ENCODE data around the gene ANKH. TPM values are rescaled to one million over a fixed set of nuclear protein-coding genes. Genes with fewer than 3 reads are reported as not detected.

Gene ANKH
- total RNA-seq, 1 donor from 2014 or later, result 0.19 TPM

DNA sequence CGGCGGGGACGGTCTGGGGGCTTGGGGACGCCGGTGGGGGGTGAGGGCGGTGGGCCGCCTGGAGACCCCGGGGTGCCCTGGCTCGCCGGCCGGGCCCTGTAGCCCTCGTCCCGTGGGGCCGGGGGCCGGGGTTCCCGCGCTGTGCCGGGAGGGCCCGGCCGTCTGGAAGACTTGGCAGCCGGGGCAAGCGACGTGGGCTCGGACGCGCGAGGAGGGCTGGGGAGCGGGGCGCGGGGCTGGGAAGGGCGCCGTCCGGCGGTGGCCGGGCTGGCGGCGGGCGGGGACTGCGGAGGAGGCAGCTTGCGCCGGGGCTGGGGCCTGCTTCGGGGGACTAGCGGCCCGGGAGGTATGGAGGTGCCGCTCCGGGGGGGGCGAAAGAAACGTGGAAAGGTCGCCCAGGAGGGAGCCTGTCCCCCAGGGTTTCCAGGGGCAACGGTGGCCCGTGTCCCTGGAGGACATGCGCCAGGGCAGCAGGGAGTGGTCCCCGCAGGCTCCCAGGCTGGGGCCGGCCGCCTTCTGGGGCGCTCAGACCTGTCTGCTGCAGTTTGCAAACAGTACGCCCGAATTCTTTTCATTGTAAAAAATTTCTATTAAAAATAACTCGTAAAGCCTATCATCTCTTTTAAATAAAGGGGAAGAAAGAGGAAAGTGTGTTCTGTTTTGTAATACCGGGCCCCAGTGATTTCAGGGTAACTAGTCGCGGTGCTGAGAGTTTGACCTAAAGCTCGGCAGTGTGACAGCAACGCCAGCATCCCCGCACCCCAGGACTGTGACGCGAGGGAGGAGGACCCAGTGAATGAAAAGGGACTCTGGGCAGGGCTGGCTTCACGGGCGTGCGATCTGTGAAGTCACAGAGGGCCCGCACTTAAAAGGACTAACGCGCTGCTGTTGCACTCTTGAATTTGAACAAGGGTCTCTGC lies 752 bp upstream of the ANKH start:
- H3K27ac Mint-ChIP-seq, result no peak overlapping the region
- Histone ChIP-seq H3K4me1 (peaks cover 4% of the 10 kb centered on the region), H3F3A (ENCODE audit: low read depth) (no peaks in the 10 kb centered on the region), H3K4me2 (peak overlapping the region; percentile 83), H3K9ac (no peak overlapping the region), H3K9me3 (ENCODE audit: low read depth) (no peaks in the 10 kb centered on the region), H2AFZ (replicated peaks) (peak overlapping the region; percentile 80), H3K27ac (no peak overlapping the region), H3K79me2 (ENCODE audit: low read depth) (no peaks in the 10 kb centered on the region), H3K4me3 (peak overlapping the region; percentile 66), H3K36me3 (no peaks in the 10 kb centered on the region), H4K20me1 (ENCODE audit: low read depth) (peaks cover 7% of the 10 kb centered on the region), H3K27me3 (peaks cover 77% of the 10 kb centered on the region)
- peak overlapping the region; percentile 86 for H3K4me3 Mint-ChIP-seq
- H3K4me1 Mint-ChIP-seq, result peaks cover 14% of the 10 kb centered on the region
- H3K36me3 Mint-ChIP-seq, result no peaks in the 10 kb centered on the region
- DNase-seq (ENCODE audit: low spot score), result peak; percentile 58
- H3K9me3 Mint-ChIP-seq, result peaks cover 2% of the 10 kb centered on the region
- peaks cover 21% of the 10 kb centered on the region for H3K27me3 Mint-ChIP-seq (ENCODE audit: insufficient read depth, low read depth)
- TF ChIP-seq EZH2phosphoT487 (IDR thresholded peaks at IDR 0.05) (peak; percentile 60), EZH2 (IDR thresholded peaks at IDR 0.05) (peak; percentile 63)
- TF ChIP-seq, protein P1, sequence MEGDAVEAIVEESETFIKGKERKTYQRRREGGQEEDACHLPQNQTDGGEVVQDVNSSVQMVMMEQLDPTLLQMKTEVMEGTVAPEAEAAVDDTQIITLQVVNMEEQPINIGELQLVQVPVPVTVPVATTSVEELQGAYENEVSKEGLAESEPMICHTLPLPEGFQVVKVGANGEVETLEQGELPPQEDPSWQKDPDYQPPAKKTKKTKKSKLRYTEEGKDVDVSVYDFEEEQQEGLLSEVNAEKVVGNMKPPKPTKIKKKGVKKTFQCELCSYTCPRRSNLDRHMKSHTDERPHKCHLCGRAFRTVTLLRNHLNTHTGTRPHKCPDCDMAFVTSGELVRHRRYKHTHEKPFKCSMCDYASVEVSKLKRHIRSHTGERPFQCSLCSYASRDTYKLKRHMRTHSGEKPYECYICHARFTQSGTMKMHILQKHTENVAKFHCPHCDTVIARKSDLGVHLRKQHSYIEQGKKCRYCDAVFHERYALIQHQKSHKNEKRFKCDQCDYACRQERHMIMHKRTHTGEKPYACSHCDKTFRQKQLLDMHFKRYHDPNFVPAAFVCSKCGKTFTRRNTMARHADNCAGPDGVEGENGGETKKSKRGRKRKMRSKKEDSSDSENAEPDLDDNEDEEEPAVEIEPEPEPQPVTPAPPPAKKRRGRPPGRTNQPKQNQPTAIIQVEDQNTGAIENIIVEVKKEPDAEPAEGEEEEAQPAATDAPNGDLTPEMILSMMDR (IDR thresholded peaks at IDR 0.05), result peak; percentile 33

GRCh38 chr5:14870337-14871213 lies 1.0 kb downstream of the ANKH start:
- H3K27ac Mint-ChIP-seq, result no peak overlapping the region
- Histone ChIP-seq H3K4me2 (peak overlapping the region; percentile 89), H3F3A (ENCODE audit: low read depth) (no peaks in the 10 kb centered on the region), H3K9ac (no peak overlapping the region), H3K4me3 (peak overlapping the region; percentile 55), H3K4me1 (peaks cover 4% of the 10 kb centered on the region), H3K27me3 (peaks cover 70% of the 10 kb centered on the region), H3K79me2 (ENCODE audit: low read depth) (no peaks in the 10 kb centered on the region), H3K9me3 (ENCODE audit: low read depth) (no peaks in the 10 kb centered on the region), H3K36me3 (no peaks in the 10 kb centered on the region), H3K27ac (no peak overlapping the region), H4K20me1 (ENCODE audit: low read depth) (peaks cover 7% of the 10 kb centered on the region), H2AFZ (replicated peaks) (no peak overlapping the region)
- H3K4me1 Mint-ChIP-seq, result peaks cover 14% of the 10 kb centered on the region
- H3K9me3 Mint-ChIP-seq, result peaks cover 2% of the 10 kb centered on the region
- TF ChIP-seq EZH2phosphoT487 (IDR thresholded peaks at IDR 0.05) (peak; percentile 70), EZH2 (IDR thresholded peaks at IDR 0.05) (peak; percentile 80)
- TF ChIP-seq, protein P1 (IDR thresholded peaks at IDR 0.05), result no peak
- H3K36me3 Mint-ChIP-seq, result no peaks in the 10 kb centered on the region
- peak overlapping the region; percentile 82 for H3K4me3 Mint-ChIP-seq
- peak; percentile 25 for DNase-seq (ENCODE audit: low spot score)
- peaks cover 21% of the 10 kb centered on the region for H3K27me3 Mint-ChIP-seq (ENCODE audit: insufficient read depth, low read depth)

- Histone ChIP-seq H3K79me2 (ENCODE audit: low read depth) (no peaks in the 10 kb centered on the region), H2AFZ (replicated peaks) (no peak overlapping the region), H4K20me1 (ENCODE audit: low read depth) (peaks cover 7% of the 10 kb centered on the region), H3K4me1 (peaks cover 4% of the 10 kb centered on the region), H3K9ac (no peak overlapping the region), H3K9me3 (ENCODE audit: low read depth) (no peaks in the 10 kb centered on the region), H3K4me3 (no peak overlapping the region), H3F3A (ENCODE audit: low read depth) (no peaks in the 10 kb centered on the region), H3K36me3 (no peaks in the 10 kb centered on the region), H3K4me2 (no peak overlapping the region), H3K27ac (no peak overlapping the region), H3K27me3 (peaks cover 66% of the 10 kb centered on the region)
- H3K36me3 Mint-ChIP-seq, result no peaks in the 10 kb centered on the region
- peaks cover 2% of the 10 kb centered on the region for H3K9me3 Mint-ChIP-seq
- H3K4me3 Mint-ChIP-seq, result peak overlapping the region; percentile 82
- no peak overlapping the region for H3K27ac Mint-ChIP-seq
- H3K4me1 Mint-ChIP-seq, result peaks cover 14% of the 10 kb centered on the region
- H3K27me3 Mint-ChIP-seq (ENCODE audit: insufficient read depth, low read depth), result peaks cover 21% of the 10 kb centered on the region
- no peak for DNase-seq (ENCODE audit: low spot score)
- TF ChIP-seq EZH2phosphoT487 (IDR thresholded peaks at IDR 0.05), result no peak
Measured at GRCh38 chr5:14869668-14870164, 1.9 kb downstream of the ANKH start.

Measured in neural progenitor cell (in vitro differentiated cells).